ENCODE data around the gene VPS51. TPM values are rescaled to one million over a fixed set of nuclear protein-coding genes. Genes with fewer than 3 reads are reported as not detected.

The VPS51 gene
- total RNA-seq, 4 donors from 2014 or later, result 204 to 298 (median 224) TPM

DNA sequence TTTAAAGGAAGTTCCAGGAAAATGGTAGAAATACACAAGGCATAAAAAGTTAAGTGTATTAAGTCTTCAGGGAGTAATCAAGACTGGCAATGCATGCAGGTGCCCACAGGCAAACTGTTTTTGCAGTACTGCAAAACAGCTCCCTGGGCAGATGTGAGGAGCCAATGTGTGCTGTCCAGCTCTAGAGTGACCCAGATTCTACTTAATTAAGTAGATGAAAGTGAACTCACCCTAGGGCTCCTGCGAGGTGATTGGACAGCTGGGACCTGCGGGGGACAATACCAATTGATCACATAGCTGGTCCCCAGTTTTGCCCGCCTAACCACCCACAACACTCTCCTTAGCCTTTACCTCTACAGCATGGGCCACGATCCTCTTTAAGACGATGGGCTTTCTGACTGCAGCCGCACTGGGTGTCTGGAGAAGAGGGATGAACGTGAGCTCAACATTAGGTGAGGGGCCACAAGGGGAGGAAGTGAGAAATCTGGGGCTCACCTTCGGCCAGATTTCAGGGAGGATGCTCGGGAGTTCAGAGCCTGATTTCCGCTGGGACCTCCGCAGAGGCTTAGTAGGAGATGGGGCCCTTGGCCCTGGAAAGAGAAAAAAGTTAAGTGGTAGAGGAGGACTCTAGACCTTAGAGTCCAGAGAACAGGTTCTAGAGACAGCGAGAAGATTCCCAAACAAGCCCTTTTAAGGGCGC is 12.7 kb upstream of the VPS51 start:
- H3K27ac ChIP-seq, result peak overlapping the region; percentile 90 to 99 (median 97)

DNA sequence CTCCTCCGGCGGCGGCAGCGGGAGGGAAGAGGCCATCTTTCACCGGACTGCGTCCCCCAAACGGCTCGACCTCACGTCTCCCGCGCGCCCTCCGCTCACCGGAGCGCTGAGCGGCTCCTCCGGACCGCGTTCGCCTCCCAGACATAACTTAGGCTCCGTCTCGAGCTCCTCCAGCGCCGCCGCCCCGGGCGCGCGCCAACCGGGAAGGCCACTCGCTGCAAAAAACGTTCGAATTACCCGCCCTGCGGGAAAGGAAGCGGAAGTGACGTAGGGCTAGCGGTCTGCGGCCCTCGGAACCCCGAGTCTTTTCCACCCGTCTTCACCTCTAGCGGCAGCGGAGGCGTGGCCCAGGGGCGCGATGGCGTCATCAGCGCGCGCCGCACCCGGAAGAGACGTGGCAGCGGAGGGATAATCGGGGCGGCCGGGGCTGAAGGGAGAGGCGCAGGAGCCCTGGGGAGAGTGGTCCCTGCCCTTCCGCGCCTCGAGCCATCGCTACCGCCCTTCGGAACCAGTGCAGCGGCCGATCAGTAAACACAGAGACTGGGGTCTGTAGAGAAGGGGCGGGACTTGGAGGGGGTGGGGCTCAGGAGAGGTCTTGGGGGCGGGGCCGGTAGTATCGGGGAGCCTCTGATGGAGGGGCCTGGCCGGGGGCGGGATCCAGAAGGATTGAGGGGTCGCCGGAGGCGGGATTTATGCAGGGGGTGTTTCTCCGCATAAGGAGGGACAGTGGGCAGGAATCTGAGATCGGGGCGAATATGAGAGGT is 12.0 kb upstream of the VPS51 start, which contains the start of the genes CDCA5 and ZFPL1:
CDCA5 (minus strand) TSS at position 207 of the 764 bp plus-strand sequence; CDS start at position 145, 62 bp downstream.
ZFPL1 (plus strand) TSS at position 389 of the 764 bp plus-strand sequence. CDS start 477 bp downstream, outside the sequence.
- H3K27me3 ChIP-seq, result no peaks in the 10 kb centered on the region
- intact Hi-C loops (cut with DNase I), result no loop called here
- H3K4me1 ChIP-seq, result peaks cover 11 to 30% (median 14%) of the 10 kb centered on the region in 3 donors
- peak within 1 kb of the TSS; percentile 90 to 99 (median 97) for H3K27ac ChIP-seq
- peaks cover 7 to 42% (median 29%) of the 10 kb centered on the region in 3 donors for H3K36me3 ChIP-seq
- WGBS, 2 donors, result 0 to 1% methylated on average over 11 to 15 of the region's 79 CpGs
- H3K4me3 ChIP-seq, result peak within 1 kb of the TSS; percentile 44 to 90 (median 79)
- H3K9me3 ChIP-seq, result no peaks in the 10 kb centered on the region
- peak; percentile 63 for DNase-seq
- TF ChIP-seq, protein P1, sequence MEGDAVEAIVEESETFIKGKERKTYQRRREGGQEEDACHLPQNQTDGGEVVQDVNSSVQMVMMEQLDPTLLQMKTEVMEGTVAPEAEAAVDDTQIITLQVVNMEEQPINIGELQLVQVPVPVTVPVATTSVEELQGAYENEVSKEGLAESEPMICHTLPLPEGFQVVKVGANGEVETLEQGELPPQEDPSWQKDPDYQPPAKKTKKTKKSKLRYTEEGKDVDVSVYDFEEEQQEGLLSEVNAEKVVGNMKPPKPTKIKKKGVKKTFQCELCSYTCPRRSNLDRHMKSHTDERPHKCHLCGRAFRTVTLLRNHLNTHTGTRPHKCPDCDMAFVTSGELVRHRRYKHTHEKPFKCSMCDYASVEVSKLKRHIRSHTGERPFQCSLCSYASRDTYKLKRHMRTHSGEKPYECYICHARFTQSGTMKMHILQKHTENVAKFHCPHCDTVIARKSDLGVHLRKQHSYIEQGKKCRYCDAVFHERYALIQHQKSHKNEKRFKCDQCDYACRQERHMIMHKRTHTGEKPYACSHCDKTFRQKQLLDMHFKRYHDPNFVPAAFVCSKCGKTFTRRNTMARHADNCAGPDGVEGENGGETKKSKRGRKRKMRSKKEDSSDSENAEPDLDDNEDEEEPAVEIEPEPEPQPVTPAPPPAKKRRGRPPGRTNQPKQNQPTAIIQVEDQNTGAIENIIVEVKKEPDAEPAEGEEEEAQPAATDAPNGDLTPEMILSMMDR (IDR thresholded peaks at IDR 0.05), result peak in 4 of 6 experiments; percentile 7 to 50 (median 14)
- TF ChIP-seq POLR2A (IDR thresholded peaks at IDR 0.05), result peak in 2 of 4 donors; percentile 65 to 66

More for the DNA sequence above, 12.7 kb upstream of the VPS51 start:
- intact Hi-C loops (cut with DNase I), result no loop called here
- H3K4me1 ChIP-seq, result peaks cover 11 to 30% (median 14%) of the 10 kb centered on the region in 3 donors
- peaks cover 5 to 34% (median 27%) of the 10 kb centered on the region in 3 donors for H3K36me3 ChIP-seq
- TF ChIP-seq, protein P1 (IDR thresholded peaks at IDR 0.05), result no peak
- no peak for TF ChIP-seq POLR2A (IDR thresholded peaks at IDR 0.05)
- H3K27me3 ChIP-seq, result no peaks in the 10 kb centered on the region
- WGBS, 2 donors, result 2 to 4% methylated on average over 8 to 11 of the region's 13 CpGs
- H3K4me3 ChIP-seq, result peak overlapping the region; percentile 44 to 90 (median 79)
- DNase-seq, result no peak
- H3K9me3 ChIP-seq, result no peaks in the 10 kb centered on the region

DNA sequence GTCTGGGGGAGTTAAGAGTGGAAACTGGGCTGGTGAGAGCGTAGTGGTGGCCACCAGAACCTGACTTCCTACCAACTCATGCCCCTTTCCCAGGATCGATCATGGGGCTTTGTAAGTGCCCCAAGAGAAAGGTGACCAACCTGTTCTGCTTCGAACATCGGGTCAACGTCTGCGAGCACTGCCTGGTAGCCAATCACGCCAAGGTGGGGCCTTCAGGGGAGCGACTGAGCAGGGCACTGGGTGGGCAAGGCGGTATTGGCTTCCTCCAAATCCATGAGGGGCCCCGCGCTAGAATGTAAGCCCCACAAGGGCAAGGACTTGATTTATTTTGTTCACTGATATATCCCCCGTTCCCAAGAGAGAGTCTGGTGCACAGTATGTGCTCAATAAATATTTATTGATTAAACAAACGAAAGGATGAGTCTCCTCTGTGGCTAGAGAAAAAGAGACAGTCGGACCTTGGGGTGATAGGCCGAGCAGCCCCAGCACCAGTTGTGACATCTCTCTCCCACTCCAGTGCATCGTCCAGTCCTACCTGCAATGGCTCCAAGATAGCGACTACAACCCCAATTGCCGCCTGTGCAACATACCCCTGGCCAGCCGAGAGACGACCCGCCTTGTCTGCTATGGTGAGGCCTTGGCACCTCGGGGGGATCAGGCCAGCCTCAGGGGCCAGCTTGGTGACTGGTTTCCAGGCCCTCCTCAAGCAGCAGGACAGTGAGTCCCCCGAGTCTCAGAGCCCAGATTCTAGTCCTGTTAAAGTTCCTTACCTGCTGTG is 11.2 kb upstream of the VPS51 start:
- H3K4me3 ChIP-seq, result peak overlapping the region; percentile 44 to 90 (median 79)
- H3K9me3 ChIP-seq, result no peaks in the 10 kb centered on the region
- peaks cover 7 to 49% (median 29%) of the 10 kb centered on the region in 3 donors for H3K36me3 ChIP-seq
- intact Hi-C loops (cut with DNase I), result no loop called here
- TF ChIP-seq POLR2A (IDR thresholded peaks at IDR 0.05), result no peak
- TF ChIP-seq, protein P1 (IDR thresholded peaks at IDR 0.05), result no peak
- peak overlapping the region; percentile 90 to 99 (median 97) for H3K27ac ChIP-seq
- peaks cover 11 to 30% (median 14%) of the 10 kb centered on the region in 3 donors for H3K4me1 ChIP-seq
- no peaks in the 10 kb centered on the region for H3K27me3 ChIP-seq
- 37 to 39% methylated on average over 17 to 23 of the region's 23 CpGs for WGBS, 2 donors
- DNase-seq, result no peak

DNA sequence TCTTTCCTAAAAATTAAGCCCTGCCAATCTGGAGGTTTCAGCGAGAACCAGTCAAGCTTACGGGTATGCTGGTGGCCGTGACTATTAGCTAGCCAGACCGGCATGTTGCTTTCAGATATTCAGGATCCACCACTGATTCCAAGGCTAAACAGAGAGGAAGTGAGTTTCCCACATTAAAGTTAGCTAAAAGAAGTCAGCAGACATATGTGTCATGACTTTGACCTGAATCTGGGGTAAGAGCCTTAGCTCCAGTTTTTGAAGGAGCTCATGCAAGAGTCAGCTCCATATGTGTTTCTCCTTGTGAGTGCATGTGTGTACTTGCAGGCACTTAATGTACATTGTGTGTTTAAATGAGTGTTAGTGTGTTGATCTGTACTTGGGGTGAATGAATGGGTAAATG is 10.6 kb upstream of the VPS51 start:
- no peaks in the 10 kb centered on the region for H3K9me3 ChIP-seq
- TF ChIP-seq, protein P1 (IDR thresholded peaks at IDR 0.05), result no peak
- TF ChIP-seq POLR2A (IDR thresholded peaks at IDR 0.05), result no peak
- no peak overlapping the region for H3K4me3 ChIP-seq
- WGBS, 2 donors, result 77 to 85% methylated on average over 4 of the region's 4 CpGs
- H3K27me3 ChIP-seq, result no peaks in the 10 kb centered on the region
- H3K27ac ChIP-seq, result no peak overlapping the region
- no peak for DNase-seq
- H3K36me3 ChIP-seq, result peaks cover 7 to 51% (median 29%) of the 10 kb centered on the region in 3 donors
- peaks cover 11 to 30% (median 14%) of the 10 kb centered on the region in 3 donors for H3K4me1 ChIP-seq
- intact Hi-C loops (cut with DNase I), result no loop called here

All from esophagus squamous epithelium (tissue), 5 donors.